Measurements from ENCODE around the gene NAGLU.

The NAGLU gene

DNA sequence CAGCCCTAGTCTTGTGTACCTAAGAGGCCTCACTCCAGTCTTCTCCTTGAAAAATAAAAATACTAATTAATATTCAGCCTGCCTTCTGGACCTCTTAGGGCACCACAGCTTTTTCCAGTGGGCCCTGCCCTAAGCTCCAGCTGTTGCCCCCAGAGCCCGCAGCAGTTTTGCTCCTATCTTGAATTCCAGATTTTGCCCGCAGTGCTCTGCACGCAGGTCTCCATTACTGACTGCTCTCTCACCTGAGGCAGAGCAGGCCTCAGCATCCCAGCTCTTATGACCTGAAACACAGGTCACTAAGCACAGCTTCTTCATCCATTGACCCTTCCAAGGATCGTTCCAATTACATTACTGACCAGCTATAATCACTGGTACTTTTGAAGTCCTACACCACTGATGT is 28.4 kb upstream of the NAGLU start:
- TF ChIP-seq, protein P1, sequence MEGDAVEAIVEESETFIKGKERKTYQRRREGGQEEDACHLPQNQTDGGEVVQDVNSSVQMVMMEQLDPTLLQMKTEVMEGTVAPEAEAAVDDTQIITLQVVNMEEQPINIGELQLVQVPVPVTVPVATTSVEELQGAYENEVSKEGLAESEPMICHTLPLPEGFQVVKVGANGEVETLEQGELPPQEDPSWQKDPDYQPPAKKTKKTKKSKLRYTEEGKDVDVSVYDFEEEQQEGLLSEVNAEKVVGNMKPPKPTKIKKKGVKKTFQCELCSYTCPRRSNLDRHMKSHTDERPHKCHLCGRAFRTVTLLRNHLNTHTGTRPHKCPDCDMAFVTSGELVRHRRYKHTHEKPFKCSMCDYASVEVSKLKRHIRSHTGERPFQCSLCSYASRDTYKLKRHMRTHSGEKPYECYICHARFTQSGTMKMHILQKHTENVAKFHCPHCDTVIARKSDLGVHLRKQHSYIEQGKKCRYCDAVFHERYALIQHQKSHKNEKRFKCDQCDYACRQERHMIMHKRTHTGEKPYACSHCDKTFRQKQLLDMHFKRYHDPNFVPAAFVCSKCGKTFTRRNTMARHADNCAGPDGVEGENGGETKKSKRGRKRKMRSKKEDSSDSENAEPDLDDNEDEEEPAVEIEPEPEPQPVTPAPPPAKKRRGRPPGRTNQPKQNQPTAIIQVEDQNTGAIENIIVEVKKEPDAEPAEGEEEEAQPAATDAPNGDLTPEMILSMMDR (IDR thresholded peaks at IDR 0.05; ENCODE audit: low read depth, low read length), result no peak
- no peak overlapping the region for H3K4me3 ChIP-seq (replicated peaks in 1 of 2; ENCODE audit: low read depth in 2 of 2, low read length in 2 of 2)
- DNase-seq (ENCODE audit: low read depth in 2 of 2), result no peak

DNA sequence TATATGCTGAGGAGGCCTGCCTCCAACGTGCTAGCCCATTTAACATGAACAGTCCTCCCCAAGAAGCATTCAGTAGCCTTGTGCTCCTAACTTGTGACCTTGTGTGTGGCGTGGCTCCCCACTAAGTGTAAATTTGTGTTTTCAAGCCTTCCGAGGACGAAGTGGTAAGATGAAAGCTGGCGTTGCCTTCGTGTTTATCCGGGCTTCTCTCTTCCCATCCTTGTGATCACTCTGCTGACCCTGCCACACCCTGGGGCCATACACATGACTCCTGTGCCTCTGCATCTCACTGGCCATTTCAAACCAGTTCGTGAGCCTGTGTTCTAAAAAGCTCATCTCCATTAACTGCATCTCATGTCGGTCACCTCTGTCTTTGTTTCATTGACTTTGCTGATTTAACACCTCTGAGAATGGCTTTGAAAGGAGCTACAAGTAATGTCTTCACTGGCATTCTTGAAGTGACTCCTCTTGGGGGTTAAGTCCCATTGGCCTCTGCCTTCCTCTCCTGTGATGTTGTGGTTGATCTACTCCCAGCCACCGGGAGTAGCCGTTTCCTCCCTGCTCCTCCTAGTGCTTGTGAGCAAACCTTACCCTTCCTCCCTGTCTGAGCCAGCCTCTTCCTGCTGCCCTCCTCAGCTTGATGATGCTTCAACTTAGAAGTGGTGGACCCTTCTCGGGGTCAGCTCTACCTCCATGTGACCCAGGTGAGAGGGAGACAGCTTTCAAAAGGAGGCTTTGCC is 27.4 kb upstream of the NAGLU start:
- H3K4me3 ChIP-seq (replicated peaks in 1 of 2; ENCODE audit: low read depth in 2 of 2, low read length in 2 of 2), result no peak overlapping the region
- DNase-seq (ENCODE audit: low read depth in 2 of 2), result no peak
- TF ChIP-seq, protein P1 (IDR thresholded peaks at IDR 0.05; ENCODE audit: low read depth, low read length), result no peak

DNA sequence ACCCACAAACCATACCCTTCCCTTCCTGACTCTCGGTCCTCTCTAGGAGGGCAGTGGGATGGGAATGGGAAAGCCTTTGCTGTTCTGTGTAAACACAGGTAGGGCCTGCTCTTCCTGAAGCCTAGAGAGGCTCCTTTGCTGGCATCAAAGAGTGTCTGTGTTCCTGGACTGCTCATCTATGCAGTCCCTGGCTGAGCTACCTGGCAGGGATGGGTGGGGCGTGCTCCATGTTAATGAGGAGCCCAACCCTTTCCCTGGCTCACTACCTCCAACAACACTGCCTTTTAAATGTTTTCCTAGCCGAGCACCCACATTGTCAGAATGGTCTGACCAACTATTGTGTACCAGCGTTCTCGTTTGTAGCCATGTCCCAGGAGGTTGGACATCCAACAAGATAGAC is 26.6 kb upstream of the NAGLU start:
- no peak for DNase-seq (ENCODE audit: low read depth in 2 of 2)
- no peak overlapping the region for H3K4me3 ChIP-seq (replicated peaks in 1 of 2; ENCODE audit: low read depth in 2 of 2, low read length in 2 of 2)

DNA sequence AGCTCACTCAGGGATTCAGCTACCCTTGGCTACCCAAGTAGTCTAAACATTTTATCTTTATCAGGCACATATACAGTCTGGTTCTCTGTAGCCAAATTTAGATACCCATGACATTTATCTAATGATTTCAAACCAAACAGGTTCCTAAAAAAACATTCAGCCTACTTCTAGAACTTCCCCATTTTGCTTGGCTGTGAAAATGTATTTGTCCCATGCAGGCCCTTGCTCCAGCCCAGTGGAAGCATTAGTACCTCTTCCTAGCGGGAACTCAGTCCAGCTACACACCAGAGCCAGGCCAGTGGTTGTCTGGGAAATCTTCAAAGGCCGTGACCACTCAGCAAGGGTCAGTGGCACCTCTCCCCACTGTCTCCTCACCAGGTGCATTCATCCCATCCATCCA is 26.2 kb upstream of the NAGLU start:
- TF ChIP-seq, protein P1 (IDR thresholded peaks at IDR 0.05; ENCODE audit: low read depth, low read length), result no peak
- no peak overlapping the region for H3K4me3 ChIP-seq (replicated peaks in 1 of 2; ENCODE audit: low read depth in 2 of 2, low read length in 2 of 2)
- DNase-seq (ENCODE audit: low read depth in 2 of 2), result no peak

More for the DNA sequence above, 26.6 kb upstream of the NAGLU start:
- TF ChIP-seq, protein P1 (IDR thresholded peaks at IDR 0.05; ENCODE audit: low read depth, low read length), result no peak

DNA sequence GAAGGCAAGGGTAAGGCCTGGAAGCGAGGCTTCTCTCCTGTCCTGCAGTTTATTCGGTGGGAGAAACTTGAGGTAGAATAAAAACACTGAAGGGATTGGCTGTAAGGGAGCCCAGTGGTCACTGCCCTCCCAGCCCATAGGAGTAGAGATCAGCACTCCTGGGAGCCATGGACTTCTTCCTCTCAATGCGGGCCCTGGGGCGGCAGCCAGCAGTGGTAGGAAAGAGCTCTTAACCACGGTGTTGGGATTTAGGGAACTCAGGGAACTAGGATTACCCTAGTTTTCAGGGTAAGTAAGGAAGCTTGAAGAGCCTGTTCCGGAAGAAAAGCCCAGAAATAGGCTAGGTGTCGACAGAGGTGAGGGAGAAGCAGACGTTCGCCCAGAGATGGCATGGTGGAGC is 23.8 kb upstream of the NAGLU start:
- H3K4me3 ChIP-seq (replicated peaks in 1 of 2; ENCODE audit: low read depth in 2 of 2, low read length in 2 of 2), result no peak overlapping the region
- TF ChIP-seq, protein P1 (IDR thresholded peaks at IDR 0.05; ENCODE audit: low read depth, low read length), result no peak
- no peak for DNase-seq (ENCODE audit: low read depth in 2 of 2)

DNA sequence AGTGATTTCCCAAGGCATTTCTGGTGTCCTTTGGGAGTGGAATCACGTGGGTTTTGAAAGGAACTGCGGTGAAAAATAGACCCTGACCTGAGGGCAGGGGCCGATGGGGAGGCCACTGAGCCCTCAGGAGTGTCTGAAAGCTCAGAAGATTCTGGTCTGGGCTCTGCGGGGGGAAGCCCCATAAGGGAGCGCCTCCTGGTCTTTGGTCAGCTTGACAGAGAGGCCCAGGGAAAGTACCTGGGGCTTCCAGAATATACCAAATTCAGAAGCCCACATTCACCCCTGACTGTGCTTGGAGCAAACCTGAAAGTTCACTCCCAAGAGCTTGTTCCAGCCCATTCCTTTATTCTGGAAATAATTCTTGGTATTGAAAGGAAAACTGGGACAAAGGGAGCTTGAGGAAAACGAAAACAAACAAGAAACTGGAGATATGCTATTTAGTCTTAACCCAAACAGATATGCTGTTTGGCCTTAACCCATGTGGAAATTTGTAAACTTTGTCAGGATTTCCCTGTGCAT is 23.2 kb upstream of the NAGLU start:
- peak in 1 of 2 donors; percentile 49 for DNase-seq (ENCODE audit: low read depth in 2 of 2)
- H3K4me3 ChIP-seq (replicated peaks in 1 of 2; ENCODE audit: low read depth in 2 of 2, low read length in 2 of 2), result no peak overlapping the region
- TF ChIP-seq, protein P1 (IDR thresholded peaks at IDR 0.05; ENCODE audit: low read depth, low read length), result no peak

All from cardiac fibroblast (primary cell).